GM12864 (cell line): ENCODE data around the gene WDR18.
A peak's percentile ranks its signal among the peaks of the same experiment; 100 is the strongest.

Source experiments
- DNase-seq: peaks from one replicate; pipeline ENCODE4 v3.0.0-alpha.2; 2011; ENCODE audit warnings: low read depth
- H3K4me3 ChIP-seq: 2 replicates; pipeline ENCODE4 v1.5.1; 2011; ENCODE audit warnings: mild to moderate bottlenecking, low read depth, low read length, control low read depth
- CTCF ChIP-seq: IDR thresholded peaks from 2 replicates; pipeline ENCODE4 v1.5.1; 2011; ENCODE audit warnings: low read depth, mild to moderate bottlenecking, moderate library complexity, low read length, control low read depth, inconsistent platforms; ENCODE audit errors: missing control alignments

WDR18 gene

DNA sequence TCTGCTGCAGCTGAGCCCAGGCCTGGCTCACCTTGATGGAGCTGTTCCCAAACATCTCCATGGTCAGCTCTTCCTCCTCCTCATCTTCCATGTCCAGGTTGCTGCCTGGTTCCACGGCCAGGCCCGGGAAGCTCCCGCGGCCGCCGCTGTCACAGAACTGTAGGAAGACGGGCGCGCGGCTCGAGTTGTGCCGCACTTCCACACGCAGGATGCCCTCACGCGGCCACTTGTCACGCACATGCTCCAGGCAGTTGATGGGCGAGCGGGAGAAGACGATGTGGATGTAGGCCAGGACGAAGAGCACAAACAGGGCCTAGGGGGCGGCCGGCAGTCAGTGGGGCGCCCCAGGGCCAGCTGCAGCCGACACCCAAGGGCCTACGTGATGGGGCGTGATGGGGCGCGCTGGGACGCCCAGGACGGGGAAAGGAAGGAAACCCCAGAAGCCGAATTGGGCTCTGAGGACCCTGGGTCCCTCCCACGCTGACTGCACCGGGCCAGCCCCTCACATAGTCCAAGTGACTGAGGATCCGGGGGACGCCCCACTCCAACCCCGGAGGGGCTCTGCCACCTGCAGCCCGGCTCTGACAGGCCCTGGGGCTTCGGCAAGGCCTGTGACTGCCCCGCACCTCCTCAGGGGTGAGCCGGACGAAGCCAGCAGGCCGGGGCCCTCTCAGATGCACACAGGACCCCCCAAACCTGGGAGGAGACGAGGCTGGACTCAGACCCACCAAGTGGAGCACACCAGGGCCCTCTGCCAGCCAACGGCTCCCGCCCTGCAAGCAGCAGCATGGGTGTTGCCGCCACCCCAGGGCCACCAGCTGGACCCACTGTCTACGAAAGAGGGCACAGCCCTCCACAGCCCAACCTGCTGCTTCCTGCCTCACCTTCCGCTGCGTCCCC lies 30.3 kb downstream of the WDR18 start:
- DNase-seq, result no peak
- no peak for TF ChIP-seq CTCF
- no peak overlapping the region for H3K4me3 ChIP-seq

GRCh38 chr19:1015061-1015781 lies 31.1 kb downstream of the WDR18 start:
- TF ChIP-seq CTCF, result no peak
- no peak for DNase-seq
- H3K4me3 ChIP-seq, result no peak overlapping the region

- TF ChIP-seq CTCF, result no peak
- DNase-seq, result no peak
- H3K4me3 ChIP-seq, result no peak overlapping the region
Observed at GRCh38 chr19:1015782-1016646, 31.9 kb downstream of the WDR18 start.

DNA sequence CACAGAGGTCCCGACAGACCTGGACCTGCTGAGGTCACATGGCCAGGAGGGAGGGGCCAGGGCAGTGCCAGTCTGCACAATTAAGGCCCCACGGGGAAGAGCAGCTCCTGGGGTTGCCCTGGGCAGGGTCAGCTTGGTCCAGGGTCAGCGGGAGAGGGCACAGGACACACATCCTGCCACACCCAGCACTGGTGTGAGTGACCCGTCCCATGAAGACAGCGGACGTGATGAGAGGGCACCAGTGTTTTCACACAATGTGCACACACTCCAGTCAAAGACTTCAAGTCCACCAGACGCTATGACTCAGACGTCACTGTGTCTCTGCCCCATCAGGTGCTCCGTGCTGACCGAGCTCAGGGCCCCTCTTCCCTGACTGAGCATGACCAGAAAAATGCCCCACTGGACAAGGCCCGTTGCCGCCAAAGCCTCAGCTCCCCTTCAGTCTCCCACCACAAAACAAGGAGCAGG lies 32.5 kb downstream of the WDR18 start:
- H3K4me3 ChIP-seq, result peak overlapping the region; percentile 91
- DNase-seq, result no peak
- no peak for TF ChIP-seq CTCF

GRCh38 chr19:1017115-1017905 lies 33.2 kb downstream of the WDR18 start:
- DNase-seq, result no peak
- TF ChIP-seq CTCF, result no peak
- peak overlapping the region; percentile 91 for H3K4me3 ChIP-seq

DNA sequence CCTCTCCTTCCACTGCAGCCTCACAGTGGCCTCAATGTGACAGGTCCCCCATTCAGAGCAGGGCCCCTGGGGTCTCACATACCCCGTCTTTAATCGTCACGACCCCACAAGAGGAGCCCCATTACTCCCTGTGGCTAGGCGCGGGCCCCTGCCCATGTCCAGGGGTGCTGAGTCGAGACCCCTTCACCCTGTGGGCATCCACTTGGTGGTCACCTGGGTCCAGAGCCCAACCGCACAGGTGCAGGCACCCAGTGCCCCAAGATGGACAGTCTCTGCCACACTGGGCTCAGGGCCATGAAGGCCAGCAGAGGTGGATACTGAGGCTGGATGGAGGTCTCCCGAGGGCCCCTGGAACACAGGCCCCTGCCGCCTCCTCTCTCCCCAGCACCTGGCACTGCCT lies 33.8 kb downstream of the WDR18 start:
- DNase-seq, result no peak
- no peak for TF ChIP-seq CTCF
- peak overlapping the region; percentile 91 for H3K4me3 ChIP-seq
